HUDEP-2 (cell line): ENCODE results near the gene PSORS1C1.
A peak's percentile ranks its signal among the peaks of the same experiment; 100 is the strongest.
"Not testable (repeated sequence)": the region's sequence is repeated elsewhere in the genome, so short reads cannot be mapped to it uniquely, and the experiment has no call there.

Experiments
- DNase-seq, 76 experiments: peaks; one replicate each; lab custom pipeline; 2025; ENCODE audit not compliant: unreplicated experiment in 76 of 76; lab: John Stamatoyannopoulos, UW

Gene PSORS1C1

DNA sequence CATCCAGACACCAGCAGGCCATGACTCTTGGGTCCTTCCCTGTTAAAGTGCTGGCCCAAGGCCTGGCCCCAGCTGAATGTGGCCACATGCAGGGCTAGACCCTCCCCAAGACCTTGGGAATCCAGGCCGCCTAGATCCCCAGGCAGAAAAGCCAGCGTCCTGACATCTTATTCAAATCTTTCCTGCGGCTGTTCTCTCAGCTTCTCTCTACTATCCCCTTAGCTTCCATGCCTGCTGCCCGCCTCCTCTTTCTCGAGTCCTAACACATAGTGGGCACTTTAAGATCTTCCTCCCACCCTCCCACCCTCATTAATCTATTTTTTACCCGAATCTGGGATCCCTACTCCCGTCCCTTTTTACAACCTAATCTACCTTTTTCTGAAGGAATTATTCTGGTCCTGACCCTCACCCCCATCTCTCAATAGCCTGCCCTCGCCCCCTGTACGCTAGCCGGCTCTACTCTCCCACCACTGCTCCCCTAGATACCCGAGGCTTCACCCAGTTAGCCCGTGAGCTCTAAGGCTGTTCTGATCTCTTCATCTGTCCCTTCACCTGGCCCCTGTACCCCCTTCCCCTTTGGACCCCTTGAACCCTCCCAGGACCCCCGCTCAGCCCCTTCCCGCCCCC, 43.0 kb downstream of the PSORS1C1 start, which contains the start of gene CCHCR1:
CCHCR1 (minus strand) TSS at position 290 of the 627 bp plus-strand sequence; CDS start at position 88, 202 bp downstream.
- DNase-seq: no peak

DNA sequence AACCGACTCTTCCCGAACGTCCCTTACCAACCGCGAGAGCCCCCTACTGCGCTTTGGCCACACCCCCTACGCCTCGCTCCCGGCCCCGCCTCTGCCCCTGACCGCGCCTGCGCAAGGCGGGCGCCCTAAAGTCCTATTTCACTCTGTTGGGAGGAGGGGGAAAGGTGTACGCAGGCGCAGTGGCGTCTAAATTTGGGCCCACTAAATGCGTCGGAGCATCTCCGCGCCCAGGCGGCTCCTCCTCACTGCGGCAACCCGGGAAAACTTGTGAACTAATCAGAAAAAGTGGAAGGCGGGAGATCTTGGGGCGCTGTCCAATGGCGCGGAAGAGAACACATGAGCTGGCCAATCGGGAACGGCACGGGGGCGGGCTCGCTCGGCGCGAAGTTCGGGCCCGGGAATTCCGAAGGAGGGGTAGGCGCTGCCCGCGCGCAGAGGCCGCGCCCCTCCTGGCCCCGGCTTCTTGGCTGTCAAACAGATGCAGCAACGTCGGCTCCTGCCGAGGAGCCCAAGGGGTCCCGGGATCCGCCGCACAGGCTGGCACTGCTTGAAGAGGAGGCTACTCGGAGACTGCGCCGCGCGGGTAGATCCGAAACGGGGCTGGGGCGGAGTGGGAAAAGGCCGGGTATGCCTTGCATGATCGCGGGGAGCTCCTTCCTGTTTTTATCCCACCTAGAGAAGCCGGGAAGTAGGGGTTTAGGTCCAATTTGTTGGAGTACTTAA, 43.7 kb downstream of the PSORS1C1 start, which contains the start of gene TCF19:
TCF19 (plus strand) TSS at position 450 of the 723 bp plus-strand sequence. CDS start 881 bp downstream, outside the sequence.
- peak; percentile 90 to 100 (median 99) for DNase-seq

DNA sequence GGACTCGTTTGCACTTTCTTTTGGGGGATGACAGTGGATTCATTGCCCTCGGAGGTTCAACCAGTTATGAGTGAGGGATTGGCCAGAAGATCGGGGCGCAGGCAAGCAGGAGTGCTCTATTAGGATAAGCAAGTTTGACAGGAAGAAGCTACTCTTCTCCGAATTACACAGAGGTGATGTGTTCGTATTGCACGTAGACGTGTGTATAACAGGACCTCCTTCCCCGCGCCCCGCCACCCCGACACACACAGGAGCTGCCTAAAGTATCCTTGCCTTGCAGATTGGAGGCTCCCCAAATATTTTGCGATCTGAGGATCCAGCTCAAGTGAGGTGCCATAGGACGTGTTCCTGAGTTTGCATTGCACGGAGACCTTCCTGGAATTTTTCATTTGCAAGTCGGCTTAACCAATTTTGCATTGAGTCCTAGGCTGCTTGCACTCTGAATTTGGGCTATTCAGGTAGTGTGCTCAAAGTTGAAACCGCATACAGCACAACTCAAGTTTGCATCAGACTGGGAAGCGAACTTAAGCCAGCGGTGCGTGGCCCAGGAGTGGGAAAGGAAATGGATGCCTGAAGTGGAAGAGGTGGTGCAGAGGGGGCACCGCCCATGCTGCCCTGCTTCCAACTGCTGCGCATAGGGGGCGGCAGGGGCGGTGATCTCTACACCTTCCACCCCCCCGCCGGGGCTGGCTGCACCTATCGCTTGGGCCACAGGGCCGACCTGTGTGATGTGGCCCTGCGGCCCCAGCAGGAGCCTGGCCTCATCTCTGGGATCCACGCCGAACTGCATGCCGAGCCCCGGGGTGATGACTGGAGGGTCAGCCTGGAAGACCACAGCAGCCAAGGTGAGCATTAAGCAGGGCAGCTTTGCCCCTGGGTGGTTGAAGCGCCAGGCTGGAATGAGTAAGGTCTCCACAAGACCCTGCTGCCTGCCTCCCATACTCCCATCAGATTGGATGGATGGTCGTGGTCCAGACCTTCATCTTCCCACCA, 44.6 kb downstream of the PSORS1C1 start:
- DNase-seq: peak in 8 of 76 experiments; percentile 14 to 48 (median 38)

DNA sequence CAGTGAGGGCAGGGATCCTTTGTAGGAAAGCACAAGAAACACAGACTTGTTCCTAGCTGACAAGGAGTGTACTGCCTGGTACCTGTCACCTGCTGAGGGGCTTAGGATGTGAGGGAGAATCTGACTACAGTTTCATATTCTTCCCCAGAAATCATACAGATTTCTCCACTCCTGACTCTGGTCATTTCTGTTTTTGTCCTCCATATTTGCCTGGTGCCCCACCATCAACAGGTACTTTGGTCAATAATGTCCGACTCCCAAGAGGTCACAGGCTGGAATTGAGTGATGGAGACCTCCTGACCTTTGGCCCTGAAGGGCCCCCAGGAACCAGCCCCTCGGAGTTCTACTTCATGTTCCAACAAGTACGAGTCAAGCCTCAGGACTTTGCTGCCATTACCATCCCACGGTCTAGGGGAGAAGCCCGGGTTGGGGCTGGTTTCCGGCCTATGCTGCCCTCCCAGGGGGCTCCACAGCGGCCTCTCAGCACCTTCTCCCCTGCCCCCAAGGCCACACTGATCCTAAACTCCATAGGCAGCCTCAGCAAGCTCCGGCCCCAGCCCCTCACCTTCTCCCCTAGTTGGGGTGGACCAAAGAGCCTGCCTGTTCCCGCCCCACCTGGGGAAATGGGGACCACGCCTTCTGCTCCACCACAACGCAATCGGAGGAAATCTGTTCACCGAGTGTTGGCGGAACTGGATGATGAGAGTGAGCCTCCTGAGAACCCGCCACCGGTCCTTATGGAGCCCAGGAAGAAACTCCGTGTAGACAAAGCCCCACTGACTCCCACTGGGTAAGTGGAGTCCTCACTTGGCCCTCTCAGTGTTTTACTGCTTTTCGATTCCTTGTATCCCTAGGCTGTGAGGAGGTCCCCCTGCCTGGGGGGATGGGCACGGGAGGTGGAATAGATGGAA, 46.9 kb downstream of the PSORS1C1 start:
- DNase-seq: no peak

DNA sequence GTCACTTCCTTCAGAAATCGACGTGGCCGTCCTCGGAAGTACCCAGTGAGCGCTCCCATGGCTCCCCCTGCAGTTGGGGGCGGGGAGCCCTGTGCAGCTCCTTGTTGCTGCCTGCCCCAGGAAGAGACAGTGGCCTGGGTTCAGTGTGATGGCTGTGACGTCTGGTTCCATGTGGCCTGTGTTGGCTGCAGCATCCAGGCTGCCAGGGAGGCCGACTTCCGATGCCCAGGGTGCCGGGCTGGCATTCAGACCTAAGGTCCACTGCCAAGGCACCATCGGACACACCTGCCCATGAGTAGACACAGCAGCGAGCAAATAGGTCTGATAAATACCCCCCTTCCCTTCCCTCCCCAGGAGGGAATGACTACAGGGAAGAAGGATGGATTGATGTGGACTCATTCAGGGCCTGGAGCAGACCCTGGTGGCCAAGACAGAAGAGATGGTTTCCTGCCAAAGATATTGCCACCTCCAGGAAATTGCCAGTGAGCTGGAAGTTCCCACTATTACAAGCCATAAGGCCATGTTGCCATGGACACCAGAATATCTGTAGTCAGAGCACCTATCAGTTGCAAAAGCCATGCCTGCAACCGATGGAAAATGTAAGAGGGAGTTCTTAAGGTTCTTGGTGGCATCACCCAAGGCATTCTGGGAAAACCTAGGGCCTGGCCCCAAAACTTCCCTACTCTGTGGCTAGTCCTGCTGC, 48.0 kb downstream of the PSORS1C1 start:
- no peak for DNase-seq

DNA sequence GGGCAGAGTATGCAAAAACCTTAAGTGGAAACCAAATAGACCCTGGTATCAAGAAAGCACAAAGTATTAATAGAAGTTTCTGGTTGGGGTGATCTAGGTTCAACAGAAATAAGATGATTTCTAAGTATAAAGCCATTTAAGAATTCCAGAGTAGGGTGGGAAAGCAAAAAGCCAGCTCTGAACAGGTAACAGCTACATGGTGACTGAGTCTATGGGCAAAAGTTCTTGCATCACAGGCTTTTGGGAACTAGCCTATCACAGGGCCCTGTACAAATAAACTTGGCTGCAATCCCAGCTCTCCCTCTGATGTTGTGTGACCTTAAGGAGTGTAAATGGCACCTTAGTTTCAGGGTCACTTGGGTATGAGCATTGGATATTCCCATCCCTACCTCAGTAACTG, 49.3 kb downstream of the PSORS1C1 start:
- peak in 8 of 76 experiments; percentile 4 to 33 (median 14) for DNase-seq

DNA sequence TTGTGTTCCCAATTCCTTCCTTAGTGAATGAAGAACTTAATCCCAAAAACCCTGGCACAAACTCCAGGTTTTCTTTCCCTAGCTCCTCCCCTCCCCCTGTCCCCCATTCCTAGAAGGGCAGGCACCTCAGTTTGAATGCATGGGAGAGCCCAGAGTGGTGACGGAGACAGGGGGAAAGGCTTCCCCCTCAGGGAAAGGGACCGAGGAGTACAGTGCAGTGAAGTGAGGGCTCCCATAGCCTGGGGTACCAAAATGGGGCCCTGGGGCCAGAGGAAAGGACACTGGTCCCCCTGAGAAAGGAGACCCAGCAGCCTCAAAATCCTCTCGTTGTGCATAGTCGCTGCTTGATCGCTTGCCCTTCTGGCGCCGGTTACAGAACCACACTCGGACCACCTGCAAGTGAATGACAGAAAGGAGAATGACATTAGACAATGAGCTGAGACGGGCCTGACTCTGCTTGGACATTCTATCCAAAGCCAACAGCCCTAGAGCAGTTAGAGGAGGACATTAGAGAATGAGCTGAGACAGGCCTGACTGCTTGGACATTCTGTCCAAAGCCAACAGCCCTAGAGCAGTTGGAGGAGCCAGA, 50.0 kb downstream of the PSORS1C1 start:
- DNase-seq: not testable (repeated sequence)

DNA sequence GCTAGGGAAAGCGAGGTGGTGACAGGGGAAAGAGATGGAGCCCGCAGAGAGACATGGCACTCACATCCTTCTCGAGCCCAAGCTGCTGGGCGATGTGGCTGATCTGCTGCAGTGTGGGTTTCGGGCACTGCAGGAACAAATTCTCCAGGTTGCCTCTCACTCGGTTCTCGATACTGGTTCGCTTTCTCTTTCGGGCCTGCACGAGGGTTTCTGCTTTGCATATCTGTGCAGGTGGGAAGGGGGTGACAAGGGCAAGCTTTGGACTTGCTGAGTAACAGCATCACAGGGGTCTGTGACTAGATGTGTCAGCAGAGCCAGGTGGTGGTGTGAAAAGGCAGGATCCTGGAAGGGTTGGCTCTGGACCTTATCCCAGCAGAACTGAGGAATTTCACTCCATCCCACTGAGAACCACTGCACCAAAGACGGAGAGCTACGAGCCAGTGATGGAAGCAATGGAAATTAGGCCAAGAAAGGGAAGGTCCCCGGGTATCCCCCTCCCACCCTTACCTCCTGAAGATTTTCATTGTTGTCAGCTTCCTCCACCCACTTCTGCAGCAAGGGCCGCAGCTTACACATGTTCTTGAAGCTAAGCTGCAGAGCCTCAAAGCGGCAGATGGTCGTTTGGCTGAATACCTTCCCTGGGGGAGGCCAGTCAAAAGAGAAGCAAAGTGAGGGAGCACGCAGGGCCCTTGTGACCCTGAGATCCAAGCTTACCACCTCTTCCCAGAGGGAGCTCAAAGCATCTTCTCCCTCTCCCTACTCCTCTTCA, 50.6 kb downstream of the PSORS1C1 start:
- not testable (repeated sequence) for DNase-seq

DNA sequence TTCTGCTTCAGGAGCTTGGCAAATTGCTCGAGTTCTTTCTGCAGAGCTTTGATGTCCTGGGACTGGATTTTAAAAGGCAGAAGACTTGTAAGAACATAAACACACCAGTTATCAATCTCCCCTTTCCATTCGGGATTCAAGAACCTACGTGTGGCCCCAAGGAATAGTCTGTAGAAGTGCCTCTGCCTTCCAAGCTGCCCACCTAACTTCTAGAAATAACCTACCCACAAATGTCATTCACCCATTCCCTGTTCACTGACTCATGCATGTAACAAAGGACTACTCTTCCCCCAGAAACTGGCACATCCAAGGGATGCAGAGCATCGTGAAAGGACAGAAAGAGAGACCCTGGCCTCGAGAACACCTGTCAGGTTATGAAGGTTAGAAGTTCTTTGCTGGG, 51.4 kb downstream of the PSORS1C1 start:
- DNase-seq: no peak

DNA sequence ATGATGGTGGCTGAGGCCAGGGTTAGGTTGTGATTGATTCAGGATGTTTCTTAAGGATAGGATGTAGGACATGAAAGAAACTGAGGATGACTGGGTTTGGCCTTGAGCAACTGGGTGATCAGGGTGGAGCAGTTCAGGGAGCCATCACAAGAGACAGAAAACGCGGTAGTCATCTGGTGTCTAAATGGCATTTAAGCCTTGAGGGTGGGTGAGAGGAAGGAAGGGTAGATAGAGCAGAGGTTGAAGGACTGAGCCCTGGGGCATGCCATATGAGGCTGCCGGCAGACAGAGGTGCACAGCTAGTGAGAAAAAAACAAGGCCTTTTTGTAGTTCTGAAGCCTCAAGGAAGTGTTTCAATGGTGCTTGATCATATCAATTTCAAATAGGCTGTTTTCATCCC, 54.0 kb downstream of the PSORS1C1 start:
- DNase-seq: no peak

DNA sequence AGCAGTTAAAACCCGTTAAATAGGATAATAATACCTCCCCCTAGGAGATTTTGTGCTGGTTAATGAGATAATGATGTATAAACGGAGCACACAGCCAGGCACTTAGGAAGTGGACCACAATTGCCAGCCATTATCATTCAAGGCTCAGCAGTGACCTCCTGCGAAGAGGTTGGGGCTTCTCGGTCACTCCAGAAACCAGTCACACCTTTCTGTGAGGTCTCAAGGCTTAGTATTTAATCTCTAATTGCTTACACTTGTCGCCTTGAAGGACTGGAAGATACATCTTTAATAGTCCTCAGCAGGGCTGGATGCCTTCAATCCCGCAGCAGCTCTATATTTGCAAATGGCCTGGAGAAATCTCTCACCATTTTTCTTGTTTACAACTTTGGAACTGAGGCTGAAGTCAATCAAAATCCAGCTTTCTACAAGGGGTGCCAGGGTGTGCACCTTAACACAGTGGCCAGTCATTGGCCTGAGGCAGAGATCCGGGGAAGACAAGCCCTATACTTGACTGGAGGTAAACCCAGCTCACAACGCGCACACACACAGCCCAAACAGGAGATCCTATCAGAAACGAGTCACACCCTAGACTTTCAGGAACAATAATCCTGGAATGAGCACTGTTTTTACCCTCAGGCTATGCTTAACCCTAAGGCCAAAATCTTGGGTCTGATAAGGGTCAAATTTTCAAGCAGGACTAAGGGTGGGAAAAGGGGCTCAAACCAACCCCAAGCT, 54.7 kb downstream of the PSORS1C1 start:
- no peak for DNase-seq

DNA sequence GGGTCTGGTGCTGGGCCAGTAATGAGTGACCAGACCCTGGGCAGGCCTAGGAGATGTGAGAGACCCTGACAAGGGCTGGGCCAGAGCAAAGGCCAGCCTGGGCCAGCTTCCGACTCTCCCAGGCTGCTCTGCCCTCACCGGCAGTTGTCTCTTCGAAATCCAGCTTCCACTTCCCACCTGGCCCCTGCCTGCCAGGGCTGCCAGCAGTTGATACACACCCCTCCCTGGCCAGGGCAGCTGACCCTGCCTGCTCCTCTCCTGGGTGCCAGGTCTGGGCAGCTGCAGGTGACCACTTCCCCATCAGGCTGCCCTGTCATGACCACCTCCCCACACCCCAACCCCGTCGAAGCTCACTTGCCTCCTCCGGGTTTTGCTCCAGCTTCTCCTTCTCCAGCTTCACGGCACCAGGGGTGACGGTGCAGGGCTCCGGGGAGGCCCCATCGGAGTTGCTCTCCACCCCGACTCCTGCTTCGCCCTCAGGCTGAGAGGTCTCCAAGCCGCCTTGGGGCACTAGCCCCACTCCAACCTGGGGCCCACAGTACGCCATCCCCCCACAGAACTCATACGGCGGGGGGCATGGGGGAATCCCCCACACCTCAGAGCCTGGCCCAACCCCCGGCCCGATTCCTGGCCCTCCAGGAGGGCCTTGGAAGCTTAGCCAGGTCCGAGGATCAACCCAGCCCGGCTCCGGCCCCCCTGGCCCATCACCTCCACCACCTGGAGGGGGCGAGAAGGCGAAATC, 55.4 kb downstream of the PSORS1C1 start:
- not testable (repeated sequence) for DNase-seq

DNA sequence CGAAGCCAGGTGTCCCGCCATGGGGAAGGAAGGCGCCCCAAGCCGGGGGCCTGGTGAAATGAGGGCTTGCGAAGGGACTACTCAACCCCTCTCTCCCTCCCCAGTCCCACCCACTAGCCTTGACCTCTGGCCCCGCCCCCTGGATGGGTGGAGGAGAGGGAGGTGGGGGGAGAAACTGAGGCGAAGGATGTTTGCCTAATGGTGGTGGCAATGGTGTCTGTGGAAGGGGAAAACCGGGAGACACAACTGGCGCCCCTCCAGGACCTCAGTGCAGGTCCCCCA, 55.9 kb downstream of the PSORS1C1 start, which contains the start of gene POU5F1:
POU5F1 (minus strand) TSS at position 83 of the 282 bp plus-strand sequence; CDS start at position 21, 62 bp downstream.
- no peak for DNase-seq

DNA sequence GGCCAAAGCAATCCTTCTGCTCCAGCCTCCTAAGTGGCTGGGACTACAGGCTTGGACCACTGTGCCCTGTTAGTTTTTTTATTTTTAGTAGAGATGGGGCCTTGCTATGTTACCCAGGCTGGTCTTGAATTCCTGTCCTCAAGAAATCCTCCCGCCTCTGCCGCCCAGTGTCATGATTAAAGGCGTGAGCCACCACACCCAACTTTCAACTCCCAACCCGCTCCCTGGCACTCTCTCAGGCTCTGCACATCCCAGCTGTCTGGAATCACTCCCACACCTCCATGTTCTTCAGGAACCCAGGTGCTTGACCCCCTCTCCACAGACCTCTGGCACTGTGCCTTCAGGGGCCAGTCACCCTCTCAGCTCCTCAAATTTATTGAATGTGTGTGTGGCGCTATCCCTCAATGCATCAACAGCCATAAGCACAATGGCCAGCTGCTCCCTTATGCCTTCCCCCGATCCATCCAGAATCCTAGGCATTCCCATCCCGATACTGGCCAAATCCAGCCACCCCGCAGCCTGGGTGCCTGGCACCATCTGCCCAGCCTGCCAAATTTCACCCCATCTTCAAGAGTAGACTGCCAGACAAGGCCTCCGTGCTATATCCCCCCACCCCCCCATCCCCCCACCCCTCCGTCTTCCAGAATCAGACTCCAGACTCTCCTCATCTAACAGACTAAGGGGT, 56.5 kb downstream of the PSORS1C1 start:
- DNase-seq: peak in 1 of 76 experiments; percentile 12

DNA sequence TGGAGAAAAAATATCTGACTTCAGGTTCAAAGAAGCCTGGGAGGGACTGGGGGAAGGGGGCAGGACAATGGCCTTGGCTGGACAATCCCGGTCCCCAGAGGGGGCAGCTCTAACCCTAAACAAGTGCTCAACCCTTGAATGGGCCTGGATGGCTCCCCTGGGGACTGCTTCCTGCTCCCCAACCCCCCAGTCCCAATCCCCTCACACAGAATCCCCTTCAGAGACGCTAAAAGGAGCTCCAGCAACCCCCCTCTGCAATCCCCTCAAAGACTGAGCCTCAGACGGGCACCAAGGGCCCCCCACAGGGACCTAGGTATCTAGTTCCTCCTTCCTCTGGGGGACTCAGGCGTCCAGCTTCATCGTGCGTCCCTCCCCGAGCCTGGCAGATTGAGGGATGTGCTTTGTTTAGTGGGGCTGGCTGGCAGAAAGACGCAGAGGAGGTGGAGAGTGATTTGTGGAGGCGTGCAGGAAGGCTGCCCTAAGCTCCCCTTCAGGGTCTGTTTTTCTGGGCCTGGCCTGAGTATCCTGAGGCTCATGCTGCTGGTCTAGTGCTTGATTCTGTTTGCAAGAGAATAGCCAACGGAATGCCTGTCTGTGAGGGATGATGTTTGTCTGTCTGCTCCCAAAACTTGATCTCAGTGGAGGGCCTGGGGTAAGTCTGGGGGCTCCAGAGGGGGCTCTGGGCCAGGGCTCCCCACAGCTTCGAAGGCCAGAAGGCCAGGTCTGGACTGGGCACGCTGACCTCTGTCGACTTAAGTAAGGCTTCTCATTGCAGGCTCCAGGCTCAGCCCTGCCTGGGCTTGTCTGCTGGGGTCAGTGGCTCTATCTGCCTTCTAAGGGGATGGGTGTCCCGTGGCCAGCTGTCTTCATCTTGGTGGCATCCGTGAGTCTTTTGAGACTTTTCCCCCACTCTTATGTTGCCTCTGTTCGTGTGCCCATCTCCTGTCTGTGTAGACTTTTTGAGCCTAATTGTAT, 57.6 kb downstream of the PSORS1C1 start:
- DNase-seq: no peak
